GM12878 (cell line): Measurements from ENCODE around the gene SRMS.
A peak's percentile ranks its signal among the peaks of the same experiment; 100 is the strongest.

Experiments
- ATF7 ChIP-seq: fragments of 450-650 bp; IDR thresholded peaks from 2 replicates; pipeline ENCODE4 v1.6.1; 2016; ENCODE audit warnings: low read depth, mild to moderate bottlenecking
- BCL11A ChIP-seq: IDR thresholded peaks from 2 replicates; pipeline ENCODE4 v1.6.1; 2011; ENCODE audit warnings: low read depth, low read length
- BRCA1 ChIP-seq: IDR thresholded peaks from 2 replicates; pipeline ENCODE4 v1.6.1; 2011; ENCODE audit warnings: low read depth, low read length, improper control_type of control experiment
- EZH2 ChIP-seq: IDR thresholded peaks from 2 replicates; pipeline ENCODE4 v1.6.1; 2012; ENCODE audit warnings: low read depth, mild to moderate bottlenecking, control low read depth, inconsistent platforms, low read length, borderline replicate concordance; ENCODE audit not compliant: control insufficient read depth
- KDM1A ChIP-seq: fragments of 200-600 bp; sonication (generic); IDR thresholded peaks from 2 replicates; pipeline ENCODE4 v1.6.1; 2016; ENCODE audit warnings: borderline replicate concordance
- NBN ChIP-seq: fragments of 450-650 bp; IDR thresholded peaks from 2 replicates; pipeline ENCODE4 v1.6.1; 2016
- PML ChIP-seq: IDR thresholded peaks from 2 replicates; pipeline ENCODE4 v1.6.1; 2012; ENCODE audit warnings: low read length, inconsistent platforms
- POLR2AphosphoS5 ChIP-seq: IDR thresholded peaks from 2 replicates; pipeline ENCODE4 v1.6.1; 2011; ENCODE audit warnings: mild to moderate bottlenecking, low read length, inconsistent platforms
- SIN3A ChIP-seq: IDR thresholded peaks from 2 replicates; pipeline ENCODE4 v1.6.1; 2012; ENCODE audit warnings: low read depth, low read length, improper control_type of control experiment
- ZNF384 ChIP-seq: IDR thresholded peaks from 2 replicates; pipeline ENCODE4 v1.6.1; 2012; ENCODE audit warnings: low read depth, mild to moderate bottlenecking, low read length, improper control_type of control experiment, borderline replicate concordance
- ZSCAN29 ChIP-seq: fragments of 450-650 bp; IDR thresholded peaks from 2 replicates; pipeline ENCODE4 v1.6.1; 2017; ENCODE audit warnings: mild to moderate bottlenecking, moderate library complexity
- TF ChIP-seq, protein P1 (sequence below): IDR thresholded peaks from 2 replicates; pipeline ENCODE4 v1.6.1; 2012; ENCODE audit warnings: low read depth, low read length, improper control_type of control experiment
- TF ChIP-seq, protein P2 (sequence below), 3 experiments: IDR thresholded peaks in 2 of 3; conservative IDR thresholded peaks in 1 of 3; 2 replicates each; pipeline ENCODE4 v1.5.1; 2011; ENCODE audit warnings: low read depth in 3 of 3, low read length in 3 of 3, mild to moderate bottlenecking in 3 of 3, control low read depth in 2 of 3, moderate library complexity in 2 of 3, inconsistent platforms in 1 of 3, mixed read lengths in 1 of 3; ENCODE audit not compliant: control insufficient read depth in 2 of 3, insufficient read depth in 1 of 3; ENCODE audit errors: extremely low read depth in 1 of 3
- TF ChIP-seq, protein P3 (sequence below): fragments of 450-650 bp; IDR thresholded peaks from 2 replicates; pipeline ENCODE4 v1.6.1; 2016; ENCODE audit warnings: mild to moderate bottlenecking

DNA sequence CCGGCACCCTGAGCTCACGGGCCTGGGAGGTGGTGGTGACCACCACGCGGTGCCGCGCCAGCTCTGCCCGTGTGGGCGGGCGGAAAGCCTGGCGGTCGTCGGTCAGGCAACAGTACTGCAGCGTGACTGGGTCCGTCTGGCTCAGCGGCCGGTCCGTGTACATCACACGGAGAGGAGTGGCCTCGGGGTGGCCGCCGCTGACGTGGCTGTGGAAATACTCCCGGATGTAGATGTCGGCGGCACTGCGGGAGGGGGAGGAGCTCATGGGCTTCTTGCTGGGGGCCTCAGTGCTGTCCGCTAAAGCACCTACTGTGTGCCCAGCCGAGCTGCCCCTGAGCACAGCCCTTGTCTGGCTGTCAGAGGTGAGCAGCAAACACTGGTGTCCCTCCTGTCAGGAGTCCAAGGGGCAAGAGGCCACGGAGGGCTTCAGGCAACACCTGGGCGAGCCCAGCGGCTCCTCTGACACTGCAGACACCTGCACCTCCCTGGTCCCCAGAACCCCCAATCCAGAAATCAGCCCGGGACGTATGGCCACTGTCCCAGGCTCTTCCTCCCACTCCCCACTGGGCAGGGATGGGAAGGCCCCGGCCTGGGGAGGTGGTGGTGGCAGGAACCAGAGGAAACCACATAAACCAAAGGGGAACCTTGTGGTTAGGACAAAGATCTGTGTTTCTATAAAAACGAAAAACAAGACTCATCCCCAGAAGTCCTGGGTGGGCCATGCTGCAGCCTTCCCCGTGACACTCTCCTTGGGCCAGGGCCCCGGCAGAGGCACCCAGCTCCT lies 20.0 kb upstream of the SRMS start:
- TF ChIP-seq, protein P1, sequence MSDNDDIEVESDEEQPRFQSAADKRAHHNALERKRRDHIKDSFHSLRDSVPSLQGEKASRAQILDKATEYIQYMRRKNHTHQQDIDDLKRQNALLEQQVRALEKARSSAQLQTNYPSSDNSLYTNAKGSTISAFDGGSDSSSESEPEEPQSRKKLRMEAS, result no peak
- no peak for TF ChIP-seq BRCA1
- TF ChIP-seq ZNF384, result no peak
- no peak for TF ChIP-seq NBN
- TF ChIP-seq, protein P2, sequence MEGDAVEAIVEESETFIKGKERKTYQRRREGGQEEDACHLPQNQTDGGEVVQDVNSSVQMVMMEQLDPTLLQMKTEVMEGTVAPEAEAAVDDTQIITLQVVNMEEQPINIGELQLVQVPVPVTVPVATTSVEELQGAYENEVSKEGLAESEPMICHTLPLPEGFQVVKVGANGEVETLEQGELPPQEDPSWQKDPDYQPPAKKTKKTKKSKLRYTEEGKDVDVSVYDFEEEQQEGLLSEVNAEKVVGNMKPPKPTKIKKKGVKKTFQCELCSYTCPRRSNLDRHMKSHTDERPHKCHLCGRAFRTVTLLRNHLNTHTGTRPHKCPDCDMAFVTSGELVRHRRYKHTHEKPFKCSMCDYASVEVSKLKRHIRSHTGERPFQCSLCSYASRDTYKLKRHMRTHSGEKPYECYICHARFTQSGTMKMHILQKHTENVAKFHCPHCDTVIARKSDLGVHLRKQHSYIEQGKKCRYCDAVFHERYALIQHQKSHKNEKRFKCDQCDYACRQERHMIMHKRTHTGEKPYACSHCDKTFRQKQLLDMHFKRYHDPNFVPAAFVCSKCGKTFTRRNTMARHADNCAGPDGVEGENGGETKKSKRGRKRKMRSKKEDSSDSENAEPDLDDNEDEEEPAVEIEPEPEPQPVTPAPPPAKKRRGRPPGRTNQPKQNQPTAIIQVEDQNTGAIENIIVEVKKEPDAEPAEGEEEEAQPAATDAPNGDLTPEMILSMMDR (IDR thresholded peaks at IDR 0.05 in 2 of 3, conservative IDR thresholded peaks at IDR 0.05 in 1 of 3; ENCODE audit: control insufficient read depth in 2 of 3, extremely low read depth in 1 of 3, insufficient read depth in 1 of 3, low read depth in 3 of 3, low read length in 3 of 3), result no peak
- TF ChIP-seq SIN3A, result no peak
- no peak for TF ChIP-seq EZH2
- TF ChIP-seq ATF7, result 0 out of 2 replicates have a peak, but pooled peaks have one; percentile 31
- peak; percentile 66 for TF ChIP-seq BCL11A
- TF ChIP-seq ZSCAN29, result no peak
- TF ChIP-seq, protein P3, sequence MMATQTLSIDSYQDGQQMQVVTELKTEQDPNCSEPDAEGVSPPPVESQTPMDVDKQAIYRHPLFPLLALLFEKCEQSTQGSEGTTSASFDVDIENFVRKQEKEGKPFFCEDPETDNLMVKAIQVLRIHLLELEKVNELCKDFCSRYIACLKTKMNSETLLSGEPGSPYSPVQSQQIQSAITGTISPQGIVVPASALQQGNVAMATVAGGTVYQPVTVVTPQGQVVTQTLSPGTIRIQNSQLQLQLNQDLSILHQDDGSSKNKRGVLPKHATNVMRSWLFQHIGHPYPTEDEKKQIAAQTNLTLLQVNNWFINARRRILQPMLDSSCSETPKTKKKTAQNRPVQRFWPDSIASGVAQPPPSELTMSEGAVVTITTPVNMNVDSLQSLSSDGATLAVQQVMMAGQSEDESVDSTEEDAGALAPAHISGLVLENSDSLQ, result no peak
- TF ChIP-seq PML, result no peak
- 0 out of 2 replicates have a peak, but pooled peaks have one; percentile 24 for TF ChIP-seq POLR2AphosphoS5
- TF ChIP-seq KDM1A, result no peak
